HG03060 (cell line): ENCODE measurements around the gene APLP2.

Experiments
- ATAC-seq: cut with Tn5 transposase; IDR thresholded peaks from one replicate; pipeline ENCODE4 v1.9.1; 2021; ENCODE audit warnings: low read depth, moderate number of reproducible peaks; ENCODE audit not compliant: unreplicated experiment

APLP2 gene

GRCh38 chr11:130112071-130112830 lies 42.6 kb downstream of the APLP2 start:
- ATAC-seq, result no peak

- no peak for ATAC-seq
These were observed 44.6 kb downstream of the APLP2 start for GRCh38 chr11:130114281-130114680.

GRCh38 chr11:130114726-130115125 lies 45.0 kb downstream of the APLP2 start:
- no peak for ATAC-seq

- ATAC-seq, result no peak
These were observed 45.5 kb downstream of the APLP2 start for GRCh38 chr11:130115218-130115617.

GRCh38 chr11:130118165-130118564 lies 48.5 kb downstream of the APLP2 start:
- ATAC-seq, result peak; percentile 78

GRCh38 chr11:130118636-130119387 lies 49.1 kb downstream of the APLP2 start:
- ATAC-seq, result no peak

GRCh38 chr11:130120045-130120444 lies 50.4 kb downstream of the APLP2 start:
- ATAC-seq, result no peak

GRCh38 chr11:130121445-130121978 lies 51.8 kb downstream of the APLP2 start:
- no peak for ATAC-seq

GRCh38 chr11:130122141-130122575 lies 52.5 kb downstream of the APLP2 start:
- ATAC-seq, result no peak

GRCh38 chr11:130123414-130124040 lies 53.8 kb downstream of the APLP2 start:
- no peak for ATAC-seq

- no peak for ATAC-seq
These were observed 54.4 kb downstream of the APLP2 start for GRCh38 chr11:130124096-130124495.

GRCh38 chr11:130125638-130126037 lies 55.9 kb downstream of the APLP2 start:
- ATAC-seq, result no peak

GRCh38 chr11:130126516-130126915 lies 56.8 kb downstream of the APLP2 start:
- no peak for ATAC-seq

GRCh38 chr11:130127509-130127908 lies 57.8 kb downstream of the APLP2 start:
- no peak for ATAC-seq

GRCh38 chr11:130128626-130129025 lies 58.9 kb downstream of the APLP2 start:
- no peak for ATAC-seq

- ATAC-seq, result no peak
These were observed 60.2 kb downstream of the APLP2 start for GRCh38 chr11:130129922-130130321.

GRCh38 chr11:130131961-130132850 lies 62.5 kb downstream of the APLP2 start:
- ATAC-seq, result no peak

- ATAC-seq, result no peak
These were observed 64.0 kb downstream of the APLP2 start for GRCh38 chr11:130133716-130134115.

- ATAC-seq, result no peak
These were observed 66.4 kb downstream of the APLP2 start for GRCh38 chr11:130136107-130136506.

- no peak for ATAC-seq
These were observed 68.3 kb downstream of the APLP2 start for GRCh38 chr11:130137999-130138398.
